H1 (cell line): ENCODE measurements around the gene DLL4. TPM values are rescaled to one million over a fixed set of nuclear protein-coding genes. Genes with fewer than 3 reads are reported as not detected.

ENCODE experiments used
- BRCA1 ChIP-seq: IDR thresholded peaks from 2 replicates; pipeline ENCODE4 v1.6.1; 2012; ENCODE audit warnings: low read depth, low read length, improper control_type of control experiment
- KDM5A ChIP-seq: fragments of 200-600 bp; IDR thresholded peaks from 2 replicates; pipeline ENCODE4 v1.7.1; 2012; ENCODE audit warnings: mild to moderate bottlenecking, low read length, inconsistent platforms, mixed read lengths
- NRF1 ChIP-seq: IDR thresholded peaks from 2 replicates; pipeline ENCODE4 v1.6.1; 2011; ENCODE audit warnings: mild to moderate bottlenecking, low read depth, low read length, improper control_type of control experiment
- polyA plus RNA-seq, 7 experiments: library from polyadenylated mRNA; depleted of rRNA in 3 of 7; stranded (reverse) in 5 of 7; unstranded in 2 of 7; fragments of >200 nt in 5 of 7; fragments of 200-250 nt in 2 of 7; gene quantifications; 1 replicate in 5 of 7; 2 replicates in 1 of 7; 4 replicates in 1 of 7; pipeline versions ENCODE4 v1.2.1 to v1.2.3, GENCODE V29; 2011 to 2013; ENCODE audit warnings: missing spikeins in 2 of 7, mixed read lengths in 2 of 7
- total RNA-seq: library from RNA; stranded (reverse); fragmentation: NEBNext Ultra II Directional; extraction: Animal tissue kit (Norgen Biotek cat#: 25700); gene quantifications from 2 replicates; pipeline ENCODE4 v1.2.1, GENCODE V29; 2021

DLL4 gene
- total and polyA plus RNA-seq, 2 of the 8 experiments (the other 6 are each of a cell fraction or from before 2014, with no cell fraction given): 0.23 to 0.60 TPM

DNA sequence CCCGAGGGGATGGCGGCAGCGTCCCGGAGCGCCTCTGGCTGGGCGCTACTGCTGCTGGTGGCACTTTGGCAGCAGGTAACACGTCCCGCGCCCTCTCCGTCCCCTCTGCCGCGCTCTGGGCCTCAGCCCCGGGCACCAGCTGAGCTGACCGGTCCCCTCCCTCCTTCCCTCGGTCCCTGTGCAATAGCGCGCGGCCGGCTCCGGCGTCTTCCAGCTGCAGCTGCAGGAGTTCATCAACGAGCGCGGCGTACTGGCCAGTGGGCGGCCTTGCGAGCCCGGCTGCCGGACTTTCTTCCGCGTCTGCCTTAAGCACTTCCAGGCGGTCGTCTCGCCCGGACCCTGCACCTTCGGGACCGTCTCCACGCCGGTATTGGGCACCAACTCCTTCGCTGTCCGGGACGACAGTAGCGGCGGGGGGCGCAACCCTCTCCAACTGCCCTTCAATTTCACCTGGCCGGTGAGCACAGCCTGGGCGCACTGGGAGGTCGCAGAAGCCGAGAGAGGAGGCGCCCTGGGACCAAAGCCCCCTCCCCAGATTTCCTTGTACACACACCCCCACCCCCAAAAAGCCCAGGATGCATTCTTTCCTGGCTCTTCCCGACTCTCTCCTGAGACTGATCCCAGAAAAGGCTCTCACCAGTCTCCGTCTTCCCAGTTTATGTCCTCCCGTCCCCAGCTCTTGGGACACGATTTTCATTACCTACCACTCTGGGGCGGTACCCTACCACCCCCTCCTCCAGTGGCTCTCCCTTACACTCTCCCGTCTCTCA is 705 bp downstream of the DLL4 start (continued):
- TF ChIP-seq BRCA1 (no peak), KDM5A (no peak), NRF1 (no peak)
